Measurements from ENCODE around the gene CCNF. TPM values are rescaled to one million over a fixed set of nuclear protein-coding genes. Genes with fewer than 3 reads are reported as not detected.

Gene CCNF
- total and polyA plus RNA-seq, 2 of the 8 experiments (the other 6 are each of a cell fraction or from before 2014, with no cell fraction given) = 15.4 to 54.3 TPM

GRCh38 chr16:2398520-2398919 lies 30.7 kb upstream of the CCNF start (continued):
- TF ChIP-seq RAD21 (IDR thresholded peaks at IDR 0.05 in 1 of 2, conservative IDR thresholded peaks at IDR 0.05 in 1 of 2; ENCODE audit: low read depth in 2 of 2, low read length in 2 of 2) (no peak), SAP30 (IDR thresholded peaks at IDR 0.05; ENCODE audit: insufficient read depth, insufficient replicate concordance, low read length) (no peak), SUZ12 (IDR thresholded peaks at IDR 0.05; ENCODE audit: low read length) (no peak), NRF1 (IDR thresholded peaks at IDR 0.05; ENCODE audit: low read depth, low read length) (no peak), CREB1 (IDR thresholded peaks at IDR 0.05) (no peak), TAF1 (IDR thresholded peaks at IDR 0.05; ENCODE audit: low read depth, low read length) (no peak), HDAC2 (IDR thresholded peaks at IDR 0.05; ENCODE audit: borderline replicate concordance in 1 of 2, low read depth in 2 of 2, low read length in 2 of 2) (no peak)
- TF ChIP-seq, protein P1, sequence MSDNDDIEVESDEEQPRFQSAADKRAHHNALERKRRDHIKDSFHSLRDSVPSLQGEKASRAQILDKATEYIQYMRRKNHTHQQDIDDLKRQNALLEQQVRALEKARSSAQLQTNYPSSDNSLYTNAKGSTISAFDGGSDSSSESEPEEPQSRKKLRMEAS (IDR thresholded peaks at IDR 0.05) = no peak
